RWPE2 (cell line): ENCODE data around the gene HLF.
A peak's percentile ranks its signal among the peaks of the same experiment; 100 is the strongest.
"Not testable (repeated sequence)": the region's sequence is repeated elsewhere in the genome, so short reads cannot be mapped to it uniquely, and the experiment has no call there.

Experiments used
- ATAC-seq: fragments of 200-7000 bp; cut with Tn5 transposase; 3 replicates; pipeline ENCODE4 v1.9.1; 2021; ENCODE audit warnings: low read depth
- DNase-seq: peaks from one replicate; pipeline ENCODE4 v3.0.0-alpha.2; 2020; ENCODE audit warnings: low spot score
- H3K27ac ChIP-seq: fragments of 450-650 bp; 2 replicates; pipeline ENCODE4 v1.5.1; 2017; ENCODE audit warnings: mild to moderate bottlenecking; ENCODE audit not compliant: poor library complexity, severe bottlenecking
- H3K27me3 ChIP-seq: fragments of 250-450 bp; sonication (Bioruptor Pico); 2 replicates; pipeline ENCODE4 v1.5.1; 2021; ENCODE audit warnings: mild to moderate bottlenecking, moderate library complexity; ENCODE audit not compliant: insufficient read depth, poor library complexity, severe bottlenecking
- H3K36me3 ChIP-seq: fragments of 250-450 bp; sonication (Bioruptor Pico); 2 replicates; pipeline ENCODE4 v1.5.1; 2020; ENCODE audit warnings: low read depth, mild to moderate bottlenecking, moderate library complexity
- H3K4me1 ChIP-seq: fragments of 250-450 bp; sonication (Bioruptor Pico); 2 replicates; pipeline ENCODE4 v1.5.1; 2021; ENCODE audit warnings: mild to moderate bottlenecking, moderate library complexity; ENCODE audit not compliant: insufficient read depth, poor library complexity, severe bottlenecking
- H3K4me3 ChIP-seq: fragments of 250-450 bp; sonication (Bioruptor Pico); 2 replicates; pipeline ENCODE4 v1.5.1; 2021; ENCODE audit warnings: mild to moderate bottlenecking, moderate library complexity; ENCODE audit not compliant: severe bottlenecking
- H3K9me3 ChIP-seq: fragments of 250-450 bp; sonication (Bioruptor Pico); 2 replicates; pipeline ENCODE4 v1.5.1; 2021; ENCODE audit warnings: mild to moderate bottlenecking, moderate library complexity; ENCODE audit not compliant: severe bottlenecking
- CTCF ChIP-seq: fragments of 450-650 bp; IDR thresholded peaks from one replicate; pipeline ENCODE4 v1.5.1; 2017; ENCODE audit warnings: mild to moderate bottlenecking, moderate library complexity; ENCODE audit not compliant: poor library complexity, severe bottlenecking

Gene HLF

GRCh38 chr17:55327225-55328088, 62.7 kb downstream of the HLF start:
- Histone ChIP-seq H3K27me3 (no peaks in the 10 kb centered on the region), H3K27ac (no peak overlapping the region), H3K9me3 (no peaks in the 10 kb centered on the region), H3K4me1 (no peaks in the 10 kb centered on the region), H3K4me3 (no peak overlapping the region), H3K36me3 (no peaks in the 10 kb centered on the region)
- no peak for DNase-seq
- peak; percentile 55; the same call in 1 of the 3 replicates for ATAC-seq
- TF ChIP-seq CTCF: no peak

GRCh38 chr17:55328514-55328913, 63.8 kb downstream of the HLF start:
- not testable (repeated sequence) for H3K27ac ChIP-seq, H3K4me1 ChIP-seq, ATAC-seq, H3K9me3 ChIP-seq, H3K27me3 ChIP-seq, H3K36me3 ChIP-seq, DNase-seq, H3K4me3 ChIP-seq

- no peaks in the 10 kb centered on the region for H3K9me3 ChIP-seq
- ATAC-seq: no peak
- no peak for DNase-seq
- H3K27me3 ChIP-seq: no peaks in the 10 kb centered on the region
- TF ChIP-seq CTCF: no peak
- H3K4me1 ChIP-seq: no peaks in the 10 kb centered on the region
- H3K4me3 ChIP-seq: no peak overlapping the region
- no peaks in the 10 kb centered on the region for H3K36me3 ChIP-seq
- H3K27ac ChIP-seq: no peak overlapping the region
Observed at GRCh38 chr17:55330344-55330933, 65.7 kb downstream of the HLF start.

GRCh38 chr17:55332296-55333041, 67.7 kb downstream of the HLF start:
- Histone ChIP-seq H3K36me3 (no peaks in the 10 kb centered on the region), H3K4me3 (no peak overlapping the region), H3K27ac (no peak overlapping the region), H3K9me3 (no peaks in the 10 kb centered on the region), H3K27me3 (no peaks in the 10 kb centered on the region), H3K4me1 (no peaks in the 10 kb centered on the region)
- ATAC-seq (no peak), DNase-seq (no peak)
- no peak for TF ChIP-seq CTCF

- Histone ChIP-seq H3K36me3 (no peaks in the 10 kb centered on the region), H3K4me3 (no peak overlapping the region), H3K4me1 (no peaks in the 10 kb centered on the region), H3K9me3 (no peaks in the 10 kb centered on the region), H3K27me3 (no peaks in the 10 kb centered on the region), H3K27ac (no peak overlapping the region)
- TF ChIP-seq CTCF: no peak
- ATAC-seq (no peak), DNase-seq (no peak)
Observed at GRCh38 chr17:55334285-55334684, 69.5 kb downstream of the HLF start.
